Kidney capillary endothelial cell (primary cell): ENCODE results near the gene TBX3.

Experiments
- DNase-seq: peaks from one replicate; pipeline ENCODE4 v3.0.0-alpha.2; 2018; ENCODE audit warnings: low spot score

The TBX3 gene

GRCh38 chr12:114668151-114668885 lies 15.7 kb downstream of the TBX3 start:
- DNase-seq = peak; percentile 88

GRCh38 chr12:114667669-114668150 lies 16.3 kb downstream of the TBX3 start:
- no peak for DNase-seq

- no peak for DNase-seq
Observed at GRCh38 chr12:114666746-114667668, 17.0 kb downstream of the TBX3 start.

GRCh38 chr12:114665411-114666260 lies 18.3 kb downstream of the TBX3 start:
- no peak for DNase-seq

GRCh38 chr12:114664651-114665320 lies 19.2 kb downstream of the TBX3 start:
- DNase-seq = no peak

- DNase-seq = peak; percentile 78
Observed at GRCh38 chr12:114662512-114663177, 21.3 kb downstream of the TBX3 start.

- DNase-seq = no peak
Observed at GRCh38 chr12:114661245-114661644, 22.7 kb downstream of the TBX3 start.

GRCh38 chr12:114659084-114659483 lies 24.9 kb downstream of the TBX3 start:
- DNase-seq = no peak

- no peak for DNase-seq
Observed at GRCh38 chr12:114658002-114658441, 26.0 kb downstream of the TBX3 start.

- DNase-seq = no peak
Observed at GRCh38 chr12:114657597-114657920, 26.4 kb downstream of the TBX3 start.

GRCh38 chr12:114656906-114657596 lies 26.9 kb downstream of the TBX3 start:
- no peak for DNase-seq

- no peak for DNase-seq
Observed at GRCh38 chr12:114655934-114656749, 27.8 kb downstream of the TBX3 start.

- DNase-seq = no peak
Observed at GRCh38 chr12:114649585-114649984, 34.4 kb downstream of the TBX3 start.

- DNase-seq = no peak
Observed at GRCh38 chr12:114648711-114649110, 35.3 kb downstream of the TBX3 start.

GRCh38 chr12:114638790-114639435 lies 45.1 kb downstream of the TBX3 start:
- no peak for DNase-seq

- no peak for DNase-seq
Observed at GRCh38 chr12:114636723-114637480, 47.1 kb downstream of the TBX3 start.

- DNase-seq = no peak
Observed at GRCh38 chr12:114631242-114631641, 52.7 kb downstream of the TBX3 start.

- no peak for DNase-seq
Observed at GRCh38 chr12:114628199-114628598, 55.8 kb downstream of the TBX3 start.
